Stimulated activated CD4-positive, alpha-beta T cell treated with anti-CD3 and anti-CD28 coated beads, Interleukin-4, amount 100 ng/mL, for 4 hours (primary cell): ENCODE data around the gene SEPTIN1.

Experiments
- DNase-seq, 2 experiments: peaks; one replicate each; pipeline ENCODE4 v3.0.0-alpha.2; 2020

SEPTIN1 gene

GRCh38 chr16:30335598-30336474, 46.5 kb downstream of the SEPTIN1 start:
- no peak for DNase-seq

DNA sequence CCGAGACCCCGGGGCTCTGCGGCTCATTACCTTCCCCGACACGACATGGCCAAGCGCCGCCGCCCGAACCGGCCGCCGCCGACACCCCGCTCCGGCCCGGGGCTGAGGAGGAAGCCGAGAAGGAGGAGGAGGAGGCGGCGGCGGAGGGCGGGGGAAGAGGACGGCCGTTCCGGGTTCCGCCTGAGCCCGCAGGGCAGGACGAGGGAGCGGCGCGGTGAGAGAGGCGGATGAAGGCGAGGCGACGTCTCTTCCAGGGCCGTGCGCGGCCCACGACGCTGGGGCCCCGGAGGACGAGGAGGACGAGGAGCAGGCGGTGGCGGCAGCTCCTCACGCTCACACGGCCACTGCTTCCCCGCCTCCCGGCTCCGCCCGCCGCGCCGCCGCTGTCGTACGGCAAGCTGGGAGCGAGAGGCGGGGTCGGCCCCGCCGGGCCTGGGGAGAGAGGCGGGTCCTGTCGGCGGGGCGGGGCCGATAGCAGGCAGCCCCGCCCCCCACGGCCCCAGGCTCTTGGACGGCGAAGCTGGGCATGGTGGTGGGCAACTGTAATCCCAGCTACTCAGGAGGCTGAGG, 47.2 kb downstream of the SEPTIN1 start:
- peak; percentile 82 for DNase-seq

- peak; percentile 79 to 82 for DNase-seq
These were observed 47.8 kb downstream of the SEPTIN1 start for GRCh38 chr16:30334473-30334989.
